ENCODE data around the gene IL19. TPM values are rescaled to one million over a fixed set of nuclear protein-coding genes. Genes with fewer than 3 reads are reported as not detected.

The IL19 gene, protein sequence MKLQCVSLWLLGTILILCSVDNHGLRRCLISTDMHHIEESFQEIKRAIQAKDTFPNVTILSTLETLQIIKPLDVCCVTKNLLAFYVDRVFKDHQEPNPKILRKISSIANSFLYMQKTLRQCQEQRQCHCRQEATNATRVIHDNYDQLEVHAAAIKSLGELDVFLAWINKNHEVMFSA
- total RNA-seq (2021) (not detected in 2 replicates), Bru-seq, nascent RNA (percentile 4 among the genes with signal in this experiment), BruChase-seq, experiment 1, labeled RNA remaining after a 2-hour chase (percentile 8 among the genes with signal in this experiment), BruChase-seq, experiment 2, labeled RNA remaining after a 6-hour chase (percentile 8 among the genes with signal in this experiment)
- long read RNA-seq: 0 reads

DNA sequence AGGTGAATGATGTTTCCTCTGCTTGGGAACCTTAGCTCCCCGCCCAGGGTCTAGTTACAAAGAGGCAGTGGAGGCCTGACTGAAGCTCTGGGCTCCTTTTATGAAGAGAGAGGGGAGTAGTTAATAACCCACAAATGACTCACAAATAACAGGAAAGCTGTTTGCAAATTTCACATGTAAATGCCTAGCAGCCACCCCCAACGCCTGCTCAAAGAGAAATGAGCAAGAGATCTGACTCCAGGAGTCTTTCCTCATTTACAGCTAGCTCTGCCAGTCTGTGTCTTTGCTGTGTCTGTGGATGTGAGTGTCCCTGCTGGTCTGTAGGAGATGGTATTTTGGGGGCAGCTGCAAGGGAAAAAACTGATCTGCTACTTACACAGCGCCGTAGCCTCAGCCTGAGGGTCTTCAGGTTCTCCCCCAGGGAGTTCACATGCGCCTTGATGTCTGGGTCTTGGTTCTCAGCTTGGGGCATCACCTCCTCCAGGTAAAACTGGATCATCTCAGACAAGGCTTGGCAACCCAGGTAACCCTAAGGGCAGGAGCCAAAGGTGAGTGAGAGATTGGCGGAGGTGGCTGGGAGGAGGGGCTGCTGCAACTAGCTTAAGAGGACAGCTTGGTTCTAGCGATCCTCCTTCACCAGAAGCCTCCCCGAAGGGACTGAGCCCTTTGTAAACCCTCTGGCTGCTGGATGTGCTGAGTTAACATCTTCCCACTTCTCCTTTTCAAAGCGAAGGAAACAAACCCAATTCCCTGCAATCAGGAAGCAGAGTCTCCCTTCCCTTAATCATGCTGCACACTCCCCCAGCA lies at the start of gene IL19:
TSS of gene IL19 (plus strand) at position 243 of the 807 bp plus-strand sequence. CDS start 65,890 bp downstream, outside the sequence.
- ChIA-PET POLR2A (ENCODE audit: unreplicated experiment) (no interaction called here), CTCF (interaction anchor here (0.6 to 0.9 kb wide), 3 partner anchors 31 to 226 kb away, joined by 3 to 4 read pairs (median 3); no protein-coding TSS in a partner anchor)
- H3K27me3 ChIP-seq (ENCODE audit: insufficient read depth, low read depth): peaks cover 9% of the 10 kb centered on the region; the same call in 1 of the 2 replicates
- no peak within 1 kb of the TSS for H2AFZ ChIP-seq
- no peaks in the 10 kb centered on the region for H3K9me3 ChIP-seq (ENCODE audit: insufficient read depth, low read depth)
- H4K20me1 ChIP-seq (ENCODE audit: insufficient read depth): no peaks in the 10 kb centered on the region
- BruUV-seq (replicated peaks): no TSS peak
- H3K9me2 ChIP-seq (ENCODE audit: insufficient read depth): no peaks in the 10 kb centered on the region
- H3K36me3 ChIP-seq (ENCODE audit: low read depth): no peaks in the 10 kb centered on the region
- DNase-seq: peak in 1 of 2 experiments; percentile 41
- intact Hi-C loops (cut with micrococcal nuclease; ENCODE audit: unreplicated experiment): no loop called here
- no peak within 1 kb of the TSS for H3K27ac ChIP-seq
- no peak within 1 kb of the TSS for H3K4me3 ChIP-seq
- H3K4me1 ChIP-seq (replicated peaks; ENCODE audit: insufficient read depth): no peaks in the 10 kb centered on the region
- H3F3A ChIP-seq (ENCODE audit: insufficient read depth, low read depth): no peaks in the 10 kb centered on the region
- no peaks in the 10 kb centered on the region for H3K79me2 ChIP-seq (ENCODE audit: low read depth)
- TF ChIP-seq, protein P1, sequence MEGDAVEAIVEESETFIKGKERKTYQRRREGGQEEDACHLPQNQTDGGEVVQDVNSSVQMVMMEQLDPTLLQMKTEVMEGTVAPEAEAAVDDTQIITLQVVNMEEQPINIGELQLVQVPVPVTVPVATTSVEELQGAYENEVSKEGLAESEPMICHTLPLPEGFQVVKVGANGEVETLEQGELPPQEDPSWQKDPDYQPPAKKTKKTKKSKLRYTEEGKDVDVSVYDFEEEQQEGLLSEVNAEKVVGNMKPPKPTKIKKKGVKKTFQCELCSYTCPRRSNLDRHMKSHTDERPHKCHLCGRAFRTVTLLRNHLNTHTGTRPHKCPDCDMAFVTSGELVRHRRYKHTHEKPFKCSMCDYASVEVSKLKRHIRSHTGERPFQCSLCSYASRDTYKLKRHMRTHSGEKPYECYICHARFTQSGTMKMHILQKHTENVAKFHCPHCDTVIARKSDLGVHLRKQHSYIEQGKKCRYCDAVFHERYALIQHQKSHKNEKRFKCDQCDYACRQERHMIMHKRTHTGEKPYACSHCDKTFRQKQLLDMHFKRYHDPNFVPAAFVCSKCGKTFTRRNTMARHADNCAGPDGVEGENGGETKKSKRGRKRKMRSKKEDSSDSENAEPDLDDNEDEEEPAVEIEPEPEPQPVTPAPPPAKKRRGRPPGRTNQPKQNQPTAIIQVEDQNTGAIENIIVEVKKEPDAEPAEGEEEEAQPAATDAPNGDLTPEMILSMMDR (conservative IDR thresholded peaks at IDR 0.05): no peak
- TF ChIP-seq EZH2 (IDR thresholded peaks at IDR 0.05; ENCODE audit: low read depth): no peak
- H3K4me2 ChIP-seq: no peak within 1 kb of the TSS

DNA sequence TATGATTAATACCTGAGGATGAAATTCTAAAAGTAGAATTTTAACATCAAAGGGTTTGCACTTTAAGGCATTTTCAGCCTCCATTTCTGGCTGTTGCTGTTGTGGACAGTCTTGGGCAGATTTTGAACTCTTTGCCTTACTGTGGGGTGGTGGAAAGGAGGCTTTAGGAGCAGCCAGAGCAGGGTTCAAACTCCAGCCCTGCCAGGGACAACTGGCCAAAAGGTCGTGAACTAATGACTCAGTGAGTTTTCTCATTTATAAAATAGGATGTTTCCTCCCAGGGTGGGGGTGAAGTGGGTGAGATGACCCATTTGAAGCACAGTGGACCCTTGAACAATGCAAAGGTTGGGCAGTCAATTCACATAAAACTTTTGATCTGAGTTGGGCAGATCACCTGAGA lies 49.1 kb upstream of the IL19 start:
- ChIA-PET CTCF (no interaction called here), POLR2A (ENCODE audit: unreplicated experiment) (no interaction called here)
- H3K4me3 ChIP-seq: no peak overlapping the region
- DNase-seq: no peak
- BruUV-seq (replicated peaks): no TSS peak
- intact Hi-C loops (cut with micrococcal nuclease; ENCODE audit: unreplicated experiment): no loop called here
- peaks cover 17% of the 10 kb centered on the region; the same call in 1 of the 2 replicates for H3F3A ChIP-seq (ENCODE audit: insufficient read depth, low read depth)
- no peak overlapping the region for H3K27ac ChIP-seq
- no peaks in the 10 kb centered on the region for H3K9me3 ChIP-seq (ENCODE audit: insufficient read depth, low read depth)
- no peak for TF ChIP-seq EZH2 (IDR thresholded peaks at IDR 0.05; ENCODE audit: low read depth)
- TF ChIP-seq, protein P1 (conservative IDR thresholded peaks at IDR 0.05): no peak
- peaks cover 17% of the 10 kb centered on the region for H4K20me1 ChIP-seq (ENCODE audit: insufficient read depth)
- H3K79me2 ChIP-seq (ENCODE audit: low read depth): peaks cover 70% of the 10 kb centered on the region
- no peak overlapping the region for H3K4me2 ChIP-seq
- peaks cover 62% of the 10 kb centered on the region for H3K4me1 ChIP-seq (replicated peaks; ENCODE audit: insufficient read depth)
- no peaks in the 10 kb centered on the region for H3K27me3 ChIP-seq (ENCODE audit: insufficient read depth, low read depth)
- no peaks in the 10 kb centered on the region for H3K9me2 ChIP-seq (ENCODE audit: insufficient read depth)
- no peaks in the 10 kb centered on the region for H3K36me3 ChIP-seq (ENCODE audit: low read depth)
- no peak overlapping the region for H2AFZ ChIP-seq

- BruUV-seq (replicated peaks): no TSS peak
- DNase-seq: no peak
- H3K36me3 ChIP-seq (ENCODE audit: low read depth): no peaks in the 10 kb centered on the region
- no peaks in the 10 kb centered on the region for H3K27me3 ChIP-seq (ENCODE audit: insufficient read depth, low read depth)
- no peak overlapping the region; the same call in 1 of the 2 replicates for H3K4me3 ChIP-seq
- H2AFZ ChIP-seq: no peak overlapping the region
- no peaks in the 10 kb centered on the region for H3K9me3 ChIP-seq (ENCODE audit: insufficient read depth, low read depth)
- peaks cover 17% of the 10 kb centered on the region; the same call in 1 of the 2 replicates for H3F3A ChIP-seq (ENCODE audit: insufficient read depth, low read depth)
- H3K79me2 ChIP-seq (ENCODE audit: low read depth): peaks cover 69% of the 10 kb centered on the region
- CTCF ChIA-PET: no interaction called here
- peaks cover 31% of the 10 kb centered on the region for H4K20me1 ChIP-seq (ENCODE audit: insufficient read depth)
- no peaks in the 10 kb centered on the region for H3K9me2 ChIP-seq (ENCODE audit: insufficient read depth)
- TF ChIP-seq, protein P1 (conservative IDR thresholded peaks at IDR 0.05): no peak
- TF ChIP-seq EZH2 (IDR thresholded peaks at IDR 0.05; ENCODE audit: low read depth): no peak
- POLR2A ChIA-PET (ENCODE audit: unreplicated experiment): interaction anchor here (0.6 kb wide), 1 partner anchor 17 kb away, joined by 5 read pairs; no protein-coding TSS in a partner anchor
- peak overlapping the region; percentile 72 for H3K27ac ChIP-seq
- peak overlapping the region; percentile 66 for H3K4me2 ChIP-seq
- intact Hi-C loops (cut with micrococcal nuclease; ENCODE audit: unreplicated experiment): no loop called here
- peaks cover 48% of the 10 kb centered on the region for H3K4me1 ChIP-seq (replicated peaks; ENCODE audit: insufficient read depth)
Measured at GRCh38 chr1:206722751-206723461, 47.7 kb upstream of the IL19 start.
